ENCODE results near the gene CNTNAP2. TPM values are rescaled to one million over a fixed set of nuclear protein-coding genes. Genes with fewer than 3 reads are reported as not detected.

The CNTNAP2 gene
- total and polyA plus RNA-seq, 2 of the 4 experiments (the other 2 are of a cell fraction): not detected

GRCh38 chr7:148445260-148446044 is 2328.9 kb downstream of the CNTNAP2 start:
- H3K18ac ChIP-seq (ENCODE audit: low read depth, low read length): no peak overlapping the region
- H3K27ac ChIP-seq (ENCODE audit: insufficient read depth, low read length): no peak overlapping the region
- no peak overlapping the region for H3K14ac ChIP-seq (replicated peaks; ENCODE audit: low read depth, low read length)
- H4K91ac ChIP-seq (ENCODE audit: insufficient read depth, low read depth, low read length): no peak overlapping the region
- no peak overlapping the region for H3K4me3 ChIP-seq (ENCODE audit: insufficient read depth, low read depth, low read length)
- ChIA-PET CTCF (no interaction called here), POLR2A (ENCODE audit: unreplicated experiment) (no interaction called here)
- no peak overlapping the region for H2AFZ ChIP-seq (replicated peaks; ENCODE audit: low read length, poor library complexity)
- intact Hi-C loops (cut with micrococcal nuclease): no loop called here
- H3K23ac ChIP-seq (ENCODE audit: low read depth, low read length): no peak overlapping the region
- TF ChIP-seq SMC3 (IDR thresholded peaks at IDR 0.05; ENCODE audit: low read depth, low read length): no peak
- no peak for TF ChIP-seq NFE2L2 (IDR thresholded peaks at IDR 0.05; ENCODE audit: low read depth, low read length)
- TF ChIP-seq USF2 (IDR thresholded peaks at IDR 0.05; ENCODE audit: low read depth, low read length): no peak
- no peak for TF ChIP-seq ELK1 (IDR thresholded peaks at IDR 0.05; ENCODE audit: borderline replicate concordance, low read depth, low read length)
- TF ChIP-seq RCOR1 (IDR thresholded peaks at IDR 0.05; ENCODE audit: insufficient replicate concordance, low read length): no peak
- no peak for TF ChIP-seq POLR2A (IDR thresholded peaks at IDR 0.05; ENCODE audit: low read depth, low read length)
- no peak for DNase-seq
- no peak overlapping the region for H3K9ac ChIP-seq (ENCODE audit: low read depth, low read length)
- H3K36me3 ChIP-seq (ENCODE audit: control insufficient read depth, insufficient read depth, low read length): no peaks in the 10 kb centered on the region
- peaks cover 14% of the 10 kb centered on the region for H3K9me3 ChIP-seq (ENCODE audit: control insufficient read depth, insufficient read depth, low read length)
- no peak overlapping the region for H2BK20ac ChIP-seq (ENCODE audit: low read depth, low read length)
- no peak overlapping the region for H3K56ac ChIP-seq (ENCODE audit: extremely low read depth, insufficient read depth, low read length)
- no peaks in the 10 kb centered on the region for H3K9me1 ChIP-seq (ENCODE audit: insufficient read depth, low read length)
- no peak overlapping the region for H4K8ac ChIP-seq (ENCODE audit: low read depth in 2 of 2, low read length in 2 of 2)
- no peak overlapping the region for H2BK120ac ChIP-seq (ENCODE audit: low read depth, low read length)
- H3K4ac ChIP-seq (ENCODE audit: low read depth, low read length): no peak overlapping the region
- no peak overlapping the region for H2AK9ac ChIP-seq (replicated peaks; ENCODE audit: low read depth, low read length, poor library complexity)
- no peak overlapping the region for H2BK5ac ChIP-seq (ENCODE audit: low read depth, low read length, poor library complexity, severe bottlenecking)
- no peak overlapping the region for H4K5ac ChIP-seq (ENCODE audit: low read depth, low read length)
- H4K20me1 ChIP-seq (ENCODE audit: insufficient read depth, low read length): no peaks in the 10 kb centered on the region
- no peaks in the 10 kb centered on the region for H3K79me1 ChIP-seq (ENCODE audit: low read depth in 1 of 2, low read length in 2 of 2)
- no peak overlapping the region for H2BK15ac ChIP-seq (ENCODE audit: low read depth, low read length)
- in situ Hi-C loops (cut with MboI; ENCODE audit: low sequenced_read_pairs): no loop called here
- dilution Hi-C loops (cut with HindIII; ENCODE audit: low sequenced_read_pairs, unreplicated experiment): no loop called here
- no peak for ATAC-seq (ENCODE audit: low read depth)
- 83% methylated on average over 22 of the region's 42 CpGs; no CpG with 5 or more reads in 1 of the 2 experiments for WGBS, 2 experiments (ENCODE audit: extremely low coverage in 2 of 2, insufficient read length in 1 of 2)
- no TSS peak for BruUV-seq (replicated peaks)
- H3K4me2 ChIP-seq (ENCODE audit: low read depth, low read length): no peak overlapping the region
- H2AK5ac ChIP-seq (ENCODE audit: low read depth, low read length): no peak overlapping the region
- no peaks in the 10 kb centered on the region for H3K4me1 ChIP-seq (ENCODE audit: control insufficient read depth, insufficient read depth, low read length)
- H3K27me3 ChIP-seq (ENCODE audit: control insufficient read depth, insufficient read depth, low read length): no peaks in the 10 kb centered on the region
